ENCODE measurements around the gene GABBR2.
"Not testable (repeated sequence)": the region's sequence is repeated elsewhere in the genome, so short reads cannot be mapped to it uniquely, and the experiment has no call there.

GABBR2 gene

DNA sequence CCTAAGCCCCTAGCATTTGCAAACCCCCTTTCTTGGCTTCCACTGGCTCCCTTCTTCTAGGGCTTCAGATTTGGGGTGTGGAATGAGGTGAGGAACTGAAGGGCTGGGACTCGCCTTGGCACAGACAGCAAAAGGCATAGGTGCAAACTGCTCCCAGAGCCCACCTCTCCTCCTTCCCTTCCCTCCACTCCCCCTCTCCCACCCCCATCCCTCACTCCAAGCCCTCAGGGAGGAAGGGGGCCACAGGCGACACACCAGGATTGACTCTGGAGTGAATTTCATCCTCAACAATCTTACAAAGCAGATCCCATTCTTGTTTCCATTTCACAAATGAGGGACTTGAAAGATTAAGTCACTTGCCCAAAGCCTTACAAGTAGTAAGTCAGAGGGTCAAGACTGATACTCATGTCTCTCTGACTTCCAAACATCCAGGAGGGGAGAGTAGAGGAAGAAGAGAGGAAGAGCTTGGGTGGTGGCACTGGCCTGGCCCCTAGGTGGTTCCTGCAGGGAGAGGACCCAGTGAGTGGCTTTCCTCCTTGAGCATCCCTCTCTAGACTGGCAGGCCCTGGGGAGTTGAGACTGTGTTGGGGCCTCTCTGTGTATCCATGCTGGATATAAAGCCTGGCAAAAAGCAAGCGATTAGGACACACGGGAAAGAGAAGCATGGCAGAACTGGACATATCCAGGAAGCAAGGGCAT lies 193.1 kb downstream of the GABBR2 start:
- no peak for DNase-seq (ENCODE audit: low spot score)

DNA sequence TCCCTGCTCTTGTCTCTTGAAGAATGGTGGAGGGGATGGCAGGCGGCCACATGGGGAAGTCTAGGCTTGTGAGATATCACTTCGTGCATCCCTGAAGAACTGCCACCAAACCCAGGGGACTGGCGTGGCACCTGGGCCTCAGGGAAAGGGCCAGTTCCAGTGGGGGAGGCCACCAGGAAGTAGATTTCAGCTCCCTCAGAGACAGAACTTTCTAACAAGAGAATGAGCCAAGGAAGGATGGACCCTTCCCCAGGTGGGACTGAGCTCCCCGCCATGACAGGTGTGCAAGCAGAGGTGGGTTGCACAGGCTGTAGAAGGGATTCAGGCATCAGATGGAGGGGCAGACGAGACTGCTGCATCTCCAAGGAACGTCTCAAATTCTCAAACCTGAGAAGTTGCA lies 193.9 kb downstream of the GABBR2 start:
- no peak for DNase-seq (ENCODE audit: low spot score)

DNA sequence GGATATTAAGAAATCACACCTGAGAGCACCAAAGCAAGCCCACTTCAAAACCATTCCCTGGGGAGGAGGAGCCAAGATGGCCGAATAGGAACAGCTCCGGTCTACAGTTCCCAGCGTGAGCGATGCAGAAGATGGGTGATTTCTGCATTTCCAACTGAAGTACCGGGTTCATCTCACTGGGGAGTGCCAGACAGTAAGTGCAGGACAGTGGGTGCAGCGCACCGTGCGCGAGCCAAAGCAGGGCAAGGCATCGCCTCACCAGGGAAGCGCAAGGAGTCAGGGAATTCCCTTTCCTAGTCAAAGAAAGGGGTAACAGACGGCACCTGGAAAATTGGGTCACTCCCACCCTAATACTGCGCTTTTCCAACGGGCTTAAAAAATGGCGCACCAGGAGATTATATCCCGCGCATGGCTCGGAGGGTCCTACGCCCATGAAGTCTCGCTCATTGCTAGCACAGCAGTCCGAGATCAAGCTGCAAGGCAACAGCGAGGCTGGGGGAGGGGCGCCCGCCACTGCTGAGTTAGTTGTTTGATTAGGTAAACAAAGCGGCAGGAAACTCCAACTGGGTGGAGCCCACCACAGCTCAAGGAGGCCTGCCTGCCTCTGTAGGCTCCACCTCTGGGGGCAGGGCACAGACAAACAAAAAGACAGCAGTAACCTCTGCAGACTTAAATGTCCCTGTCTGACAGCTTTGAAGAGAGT lies 200.4 kb downstream of the GABBR2 start:
- not testable (repeated sequence) for DNase-seq (ENCODE audit: low spot score)

DNA sequence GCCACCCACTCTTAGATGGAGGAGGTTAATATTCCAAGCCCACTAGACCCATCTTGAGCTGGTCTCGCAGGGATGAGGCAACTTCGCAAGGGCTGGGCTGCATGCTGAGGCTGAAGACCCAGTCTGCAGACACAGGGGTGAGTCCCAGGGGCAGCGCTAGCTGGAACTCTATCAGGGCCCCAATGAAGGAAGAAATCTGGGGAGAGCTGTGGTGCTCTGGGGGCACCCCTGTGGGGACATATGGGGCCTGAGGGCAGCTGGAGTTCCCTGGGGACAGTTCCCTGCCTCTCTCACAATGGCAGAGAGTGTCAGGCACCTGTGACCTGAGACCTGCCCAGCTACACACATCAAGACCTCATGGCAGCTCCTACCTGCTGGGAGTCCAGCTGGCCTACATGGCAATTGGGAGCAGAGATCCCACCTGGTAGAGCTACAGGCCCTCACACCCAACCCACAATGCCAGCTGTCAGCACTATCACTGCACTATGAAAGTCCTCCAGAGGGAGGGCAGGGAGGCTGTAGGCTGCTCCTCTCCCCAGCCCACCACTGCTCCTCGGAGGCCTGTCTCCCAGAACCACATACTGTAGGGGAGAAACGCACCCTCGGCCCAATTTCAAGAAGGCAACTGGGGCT lies 202.2 kb downstream of the GABBR2 start:
- no peak for DNase-seq (ENCODE audit: low spot score)

DNA sequence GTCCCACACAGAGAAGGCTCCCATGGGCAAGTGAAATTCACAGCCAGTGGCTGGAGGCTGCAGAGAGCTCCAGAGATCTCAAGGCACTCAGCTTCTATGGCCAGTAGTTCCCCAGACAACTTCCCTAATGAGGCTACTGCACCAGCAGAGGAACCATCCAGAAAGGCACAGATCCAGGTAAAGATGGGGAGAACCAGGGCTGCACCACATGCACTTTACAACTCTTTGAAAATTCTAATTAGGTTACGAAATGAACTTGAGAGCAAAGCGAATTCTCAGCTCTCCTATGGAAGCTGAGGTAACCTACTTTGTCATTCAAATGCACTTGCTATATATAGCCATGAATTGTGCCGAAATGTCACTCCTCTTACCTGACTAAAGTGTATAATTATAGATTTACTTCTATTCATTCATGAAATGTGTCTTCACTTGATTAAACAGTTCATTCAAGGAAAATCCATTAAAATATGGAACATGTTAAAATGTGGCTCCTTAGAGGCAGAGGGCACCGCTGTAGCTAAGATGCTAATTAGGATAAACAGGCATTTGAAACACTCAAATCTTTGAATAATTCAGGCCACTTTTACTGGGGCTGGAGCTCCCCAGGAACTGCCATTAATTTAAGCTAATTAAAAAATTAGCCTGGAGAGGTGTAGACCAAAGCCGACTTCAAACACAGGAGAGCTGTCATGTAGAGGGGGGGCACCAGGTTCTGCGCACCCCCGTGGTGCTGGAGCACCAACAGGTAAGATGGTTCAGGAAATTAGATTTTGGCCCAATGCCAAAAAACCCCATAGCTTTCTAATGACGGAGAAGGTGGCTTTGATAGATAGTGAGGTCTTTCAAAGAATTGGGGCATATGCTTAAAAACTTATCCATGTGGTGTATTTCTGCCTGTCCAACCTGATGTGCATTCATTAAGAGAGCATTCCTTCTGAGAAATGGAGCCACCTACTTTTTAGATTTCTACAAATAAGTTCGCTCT lies 204.1 kb downstream of the GABBR2 start:
- no peak for DNase-seq (ENCODE audit: low spot score)

DNA sequence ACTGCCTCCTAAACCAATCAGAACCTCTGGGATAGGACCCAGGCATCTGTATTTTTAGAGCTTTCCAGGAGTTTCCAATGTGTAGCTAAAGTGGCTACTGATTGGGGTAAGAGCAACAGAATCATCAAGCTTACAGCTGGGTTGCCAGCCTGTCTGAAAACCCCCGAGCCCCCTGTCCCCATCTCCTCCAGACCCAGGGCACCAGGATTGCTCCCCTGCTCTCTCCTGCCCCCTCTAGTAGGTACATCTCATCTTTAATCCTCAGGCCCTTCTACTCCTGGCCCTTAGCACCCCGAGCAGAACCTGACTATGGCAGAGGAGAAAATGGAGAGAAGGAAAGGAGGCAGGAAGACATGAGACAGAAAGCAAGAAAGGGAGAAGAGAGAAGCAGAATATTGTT lies 204.9 kb downstream of the GABBR2 start:
- no peak for DNase-seq (ENCODE audit: low spot score)

DNA sequence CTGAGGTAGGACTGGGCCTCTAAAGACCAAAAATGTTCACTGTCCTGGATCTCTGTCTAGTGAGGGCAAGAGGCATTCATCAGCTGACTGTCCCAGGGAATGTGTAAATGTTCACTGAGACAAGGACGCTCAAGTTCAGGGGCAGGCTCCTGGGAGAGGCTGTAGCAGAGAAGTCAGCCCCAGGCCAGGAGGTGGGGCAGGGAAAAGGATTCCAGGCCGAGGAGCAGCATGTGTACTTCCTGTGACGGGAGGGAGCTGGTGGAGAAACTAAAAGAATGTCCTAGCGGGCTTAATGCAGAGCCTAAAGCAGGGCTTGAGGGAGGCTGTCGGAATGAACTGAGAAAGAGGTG lies 205.8 kb downstream of the GABBR2 start:
- no peak for DNase-seq (ENCODE audit: low spot score)

DNA sequence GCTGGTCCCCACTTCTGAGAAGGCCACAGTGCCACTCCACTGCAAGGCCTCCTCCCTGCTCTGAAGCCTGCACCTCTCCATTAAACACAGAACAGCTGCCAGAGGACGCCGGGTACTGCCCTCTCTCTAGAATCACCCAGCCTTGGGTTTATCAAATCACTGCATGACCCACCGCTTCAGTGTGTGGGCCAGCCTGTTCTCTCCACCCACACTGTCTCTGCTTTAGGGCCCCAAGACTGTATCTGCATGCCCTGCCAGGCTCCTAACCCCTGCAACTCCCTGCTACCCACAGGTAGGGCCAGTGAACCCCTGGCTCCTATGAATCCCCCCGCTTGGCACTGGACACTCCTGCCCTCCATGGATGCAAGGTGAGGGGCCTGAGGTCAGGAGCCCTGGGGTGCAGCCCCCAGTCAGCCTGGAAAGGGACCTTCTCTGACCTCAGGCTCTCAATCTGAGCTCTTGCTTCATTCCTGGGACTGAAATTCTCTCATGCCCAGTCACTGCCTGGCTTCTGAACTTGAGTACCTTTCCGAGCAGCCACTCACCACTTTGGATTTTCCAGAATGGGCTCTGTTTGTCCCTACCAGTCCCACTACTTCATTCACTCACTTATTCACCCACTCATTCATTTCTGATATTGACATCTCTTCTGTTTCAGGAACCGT lies 206.3 kb downstream of the GABBR2 start:
- DNase-seq (ENCODE audit: low spot score) = no peak

DNA sequence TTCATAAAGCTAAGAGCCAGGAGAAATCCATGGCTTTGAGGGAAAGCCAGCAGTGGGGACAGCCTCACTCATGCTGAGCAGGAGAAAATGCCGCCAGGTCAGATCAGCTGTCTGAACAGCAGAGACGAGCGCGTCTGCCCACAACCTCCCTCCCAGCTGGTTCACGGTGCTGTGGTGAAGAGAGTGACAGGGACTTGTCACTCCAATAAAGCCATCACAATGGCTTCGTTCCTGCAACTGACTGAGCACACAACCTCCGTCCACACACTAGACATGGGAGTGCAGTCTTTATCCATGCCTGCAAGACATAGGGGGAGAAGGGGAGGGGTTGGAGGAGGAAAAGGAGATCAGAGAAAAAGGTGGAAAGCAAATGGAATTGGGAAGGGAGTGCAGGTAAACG lies 206.9 kb downstream of the GABBR2 start:
- DNase-seq (ENCODE audit: low spot score) = no peak

DNA sequence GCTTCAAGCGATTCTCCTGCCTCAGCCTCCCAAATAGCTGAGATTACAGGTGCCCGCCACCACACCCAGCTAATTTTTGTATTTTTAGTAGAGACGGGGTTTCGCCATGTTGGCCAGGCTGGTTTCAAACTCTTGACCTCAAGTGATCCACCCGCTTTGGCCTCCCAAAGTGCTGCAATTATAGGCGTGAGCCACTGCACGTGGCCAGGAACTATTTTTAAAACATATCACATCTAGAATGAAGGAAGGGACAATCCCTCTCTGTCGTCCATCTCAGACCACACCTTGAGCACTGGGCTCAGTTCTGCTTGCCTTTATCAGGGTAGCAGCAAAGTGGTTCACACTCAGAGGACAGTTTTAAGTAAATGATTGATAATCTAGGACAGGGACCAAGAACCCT lies 207.5 kb downstream of the GABBR2 start:
- not testable (repeated sequence) for DNase-seq (ENCODE audit: low spot score)

DNA sequence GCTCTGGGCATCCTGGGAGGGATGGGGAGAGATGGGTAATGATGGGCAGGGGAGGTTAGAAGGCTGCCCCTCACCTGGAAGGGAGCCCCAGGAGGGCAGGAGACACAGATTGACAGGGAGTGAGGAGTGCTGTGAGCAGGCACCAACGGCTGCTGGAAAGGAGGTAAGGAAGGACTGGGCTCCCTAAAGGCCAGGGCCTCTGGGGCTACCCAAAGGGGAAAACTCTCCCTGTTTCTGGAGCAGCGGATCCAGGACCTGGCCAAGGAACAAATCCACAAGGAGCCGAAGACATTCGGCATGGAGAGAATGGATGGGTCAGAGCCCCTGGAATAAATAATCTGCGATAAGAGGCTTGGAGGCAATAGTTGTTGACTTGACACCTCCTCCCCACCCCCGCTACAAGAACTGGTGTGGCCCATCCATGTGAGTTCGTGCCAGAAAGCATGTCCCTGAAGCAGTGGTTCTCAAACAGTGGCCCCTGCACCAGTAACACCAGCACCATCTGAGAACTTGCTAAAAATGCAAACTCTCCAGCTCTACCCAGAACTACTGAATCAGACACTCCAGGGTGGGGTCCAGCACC lies 208.3 kb downstream of the GABBR2 start:
- DNase-seq (ENCODE audit: low spot score) = no peak

DNA sequence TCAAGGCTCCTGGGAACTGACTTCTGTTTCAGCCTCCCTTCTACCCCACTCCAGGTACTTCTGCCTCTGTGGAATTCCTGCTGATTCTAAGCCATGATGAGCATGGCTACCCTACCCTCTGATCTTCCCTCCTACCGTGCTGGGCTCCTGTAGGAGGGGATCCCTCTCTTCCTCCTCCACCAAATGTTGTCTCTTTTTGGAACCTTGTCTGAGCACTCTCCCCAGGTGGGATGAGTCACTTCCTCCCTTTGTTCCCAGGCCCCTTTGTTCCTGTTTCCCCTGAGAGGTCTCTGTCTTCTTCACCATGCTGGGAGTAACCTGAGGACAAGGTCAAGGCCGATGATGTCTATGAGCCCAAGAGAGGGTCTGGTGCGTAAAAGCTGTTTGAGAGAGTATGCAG lies 213.2 kb downstream of the GABBR2 start:
- no peak for DNase-seq (ENCODE audit: low spot score)

DNA sequence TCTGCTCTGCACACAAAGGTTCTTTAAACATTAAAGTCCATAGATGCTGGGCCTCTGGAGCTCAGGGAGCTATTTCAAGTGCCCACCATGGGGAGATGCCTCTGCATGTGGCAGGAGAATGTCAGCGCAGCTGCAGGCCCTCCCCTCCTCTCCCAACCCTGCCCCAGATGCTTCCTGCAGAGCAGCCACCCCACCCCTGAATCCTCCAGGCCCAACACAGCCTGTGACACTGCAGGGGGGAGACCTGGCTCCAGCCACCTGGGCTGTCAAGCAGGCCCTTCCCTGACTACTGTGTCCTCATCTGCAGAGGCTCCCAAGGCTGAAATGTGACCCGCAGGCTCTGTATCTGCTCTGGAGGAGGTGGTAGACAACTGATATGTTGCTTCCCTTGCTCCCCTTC lies 213.9 kb downstream of the GABBR2 start:
- DNase-seq (ENCODE audit: low spot score) = no peak

DNA sequence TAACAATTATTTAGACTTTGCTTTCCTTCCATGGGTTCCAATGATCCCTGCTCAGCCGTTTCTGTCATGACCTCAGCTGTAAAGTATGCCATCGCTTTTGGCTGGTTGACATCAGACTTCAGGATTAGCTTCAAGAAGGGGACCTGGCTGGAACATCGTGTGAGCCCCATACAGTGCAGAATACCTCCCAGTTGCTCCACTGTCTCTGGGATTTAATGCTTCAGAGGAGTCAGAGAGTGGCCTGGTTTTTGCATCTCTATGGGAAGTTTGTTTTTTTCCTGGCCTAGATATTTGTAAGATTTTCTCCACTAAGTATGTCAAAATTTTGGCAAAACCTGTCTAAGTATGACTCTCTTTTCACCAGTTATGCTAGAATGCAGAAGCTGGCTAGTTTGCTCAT lies 216.9 kb downstream of the GABBR2 start:
- peak; percentile 23 for DNase-seq (ENCODE audit: low spot score)

DNA sequence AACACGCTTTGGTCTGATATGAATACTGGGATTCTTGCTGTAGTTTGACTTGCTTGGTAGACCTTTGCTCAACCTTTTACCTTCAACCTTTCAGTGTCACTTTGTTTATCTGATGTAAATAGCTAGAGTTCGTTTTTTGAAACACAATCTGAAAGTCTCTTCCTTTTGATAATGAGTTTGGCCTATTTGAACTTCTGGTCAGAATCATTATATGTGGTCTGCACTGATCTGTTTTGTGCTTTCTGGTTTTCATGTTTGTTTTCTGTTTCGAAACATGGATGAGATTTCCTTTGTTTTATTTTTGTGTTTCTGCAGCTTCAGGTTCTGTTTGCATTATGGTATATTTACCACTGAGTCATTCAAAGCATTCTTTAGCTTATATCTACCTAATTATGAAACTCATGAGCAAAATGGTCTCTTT lies 217.5 kb downstream of the GABBR2 start:
- DNase-seq (ENCODE audit: low spot score) = no peak

DNA sequence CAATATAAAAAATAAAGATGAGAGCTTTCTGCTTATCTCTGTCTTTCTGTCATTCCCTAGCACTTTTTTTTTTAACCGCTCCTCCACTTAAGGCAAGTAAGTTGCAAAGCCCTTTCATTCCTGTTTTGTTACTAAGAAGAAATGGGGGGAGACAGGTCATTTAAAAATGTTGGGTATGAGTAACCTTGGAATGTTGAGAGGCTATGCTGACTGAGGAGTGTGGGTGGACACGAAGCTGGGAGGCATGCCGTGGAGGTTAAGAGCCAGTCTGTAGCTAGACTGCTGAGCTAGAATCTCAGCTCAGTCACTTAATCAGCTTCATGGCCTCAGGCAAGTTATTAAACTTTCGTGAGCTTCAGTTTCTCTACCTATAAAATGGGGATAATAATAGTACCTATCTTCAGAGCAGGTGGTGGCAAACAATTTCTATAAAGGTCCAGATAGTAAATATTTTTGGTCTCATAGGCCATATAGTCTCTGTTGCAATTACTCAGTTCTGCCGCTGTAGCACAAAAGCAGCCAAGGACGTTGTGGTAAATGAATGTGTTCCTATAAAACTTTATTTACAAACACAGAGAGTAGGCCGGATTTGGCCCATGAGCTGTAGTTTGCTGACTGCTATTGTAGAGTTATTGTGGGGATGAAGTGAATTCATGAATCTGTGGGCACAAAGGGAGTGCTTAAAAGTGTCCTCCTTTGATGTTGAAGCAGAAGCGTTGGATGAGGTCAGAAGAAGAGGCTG lies 220.0 kb downstream of the GABBR2 start:
- DNase-seq (ENCODE audit: low spot score) = no peak

DNA sequence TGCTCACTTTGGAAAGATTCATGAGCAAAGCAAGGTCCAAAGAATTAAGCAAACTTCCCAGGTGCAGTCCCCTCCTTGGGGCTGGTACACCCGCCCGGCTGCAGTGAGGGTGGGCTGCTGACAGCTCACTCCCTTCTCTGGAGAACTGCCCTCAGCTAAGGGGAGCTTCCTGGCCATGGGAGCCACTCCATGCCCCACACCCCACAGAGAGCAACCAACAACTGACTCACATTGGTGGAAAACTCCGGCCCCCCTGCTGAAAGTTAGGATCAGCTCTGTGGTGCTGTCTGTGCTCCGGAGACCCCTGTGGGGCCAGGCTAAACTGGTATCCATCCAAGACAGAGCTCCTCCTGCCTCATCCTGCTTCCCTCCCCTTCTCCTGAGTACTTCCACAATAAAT lies 223.0 kb downstream of the GABBR2 start:
- no peak for DNase-seq (ENCODE audit: low spot score)

DNA sequence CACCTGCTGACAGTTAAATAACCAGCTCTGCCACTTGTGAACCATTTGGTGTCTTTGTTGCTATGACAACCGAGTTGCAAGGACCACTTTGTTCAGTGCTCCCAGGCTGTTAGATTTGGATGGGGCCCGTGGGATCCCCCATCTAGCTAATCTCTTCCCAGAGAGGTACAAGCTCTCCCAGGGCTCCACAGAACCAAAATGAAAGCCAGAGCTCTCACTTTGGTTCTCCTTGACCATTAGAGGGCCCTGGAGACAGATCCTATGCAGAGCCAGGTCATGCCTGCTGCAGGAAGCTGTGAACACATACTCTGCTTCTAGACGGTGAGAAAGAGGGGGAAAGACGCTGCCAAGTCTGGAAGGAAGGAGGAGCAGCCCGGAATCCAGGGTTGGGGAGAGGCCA lies 224.6 kb downstream of the GABBR2 start:
- no peak for DNase-seq (ENCODE audit: low spot score)

DNA sequence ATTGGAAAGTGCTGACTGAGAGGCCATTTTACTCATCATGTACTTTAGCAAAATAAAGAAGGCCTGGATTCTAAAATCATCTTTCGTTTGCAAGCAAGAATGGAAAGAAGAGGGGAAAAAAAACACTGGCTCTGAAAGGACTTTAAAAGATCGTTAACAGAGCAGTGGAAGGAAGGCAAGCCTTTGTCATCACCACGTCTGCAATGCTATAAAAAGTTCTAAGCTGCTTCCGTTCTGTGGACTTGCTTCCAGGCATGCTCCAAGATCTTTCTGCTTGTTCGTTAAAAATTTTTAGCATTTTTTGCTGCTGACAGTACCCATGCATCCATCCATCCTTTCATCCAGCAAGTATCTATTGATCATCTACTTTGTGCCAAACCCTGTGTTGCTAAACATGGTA lies 226.5 kb downstream of the GABBR2 start:
- DNase-seq (ENCODE audit: low spot score) = no peak

DNA sequence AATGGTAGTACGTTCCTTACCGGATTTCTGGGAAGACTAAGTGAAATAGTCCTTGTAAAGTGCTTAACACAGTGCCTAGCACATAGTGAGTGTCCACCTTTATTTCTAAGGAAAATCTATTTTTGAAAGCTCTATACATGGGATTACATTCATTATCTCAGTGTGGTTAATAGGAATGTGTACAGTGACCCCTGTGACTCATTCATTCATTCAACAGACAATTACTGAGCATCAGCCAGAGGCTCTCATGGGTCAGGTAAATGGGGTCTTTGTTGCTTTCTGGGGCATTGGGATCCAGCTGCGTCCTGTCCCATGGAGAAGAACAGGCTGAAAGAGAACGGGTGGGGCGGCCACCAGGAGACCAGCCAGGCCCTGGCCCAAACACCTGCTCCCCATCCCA lies 227.1 kb downstream of the GABBR2 start:
- no peak for DNase-seq (ENCODE audit: low spot score)

Measured in left forelimb (tissue), 1 donor.